Uterus (tissue), 4 donors: ENCODE results near the gene KMT2E. TPM values are rescaled to one million over a fixed set of nuclear protein-coding genes. Genes with fewer than 3 reads are reported as not detected.

Experiments
- DNase-seq, 2 donors: peaks; one replicate each; pipeline ENCODE4 v3.0.0-alpha.2; 2019 to 2020
- H3K27ac ChIP-seq, 2 donors: fragments of 200-600 bp; sonication (generic); 1 replicate in 1 of 2; 2 replicates in 1 of 2; pipeline ENCODE4 v1.5.1; 2016 to 2018
- H3K27me3 ChIP-seq, 2 donors: fragments of 200-600 bp; sonication (generic); one replicate each; pipeline ENCODE4 v1.5.1; 2018 to 2019; ENCODE audit warnings: control low read depth in 1 of 2
- H3K36me3 ChIP-seq, 2 donors: fragments of 200-600 bp; sonication (generic); one replicate each; pipeline ENCODE4 v1.5.1; 2019; ENCODE audit warnings: control low read depth in 1 of 2
- H3K4me1 ChIP-seq, 2 donors: fragments of 200-600 bp; sonication (generic); one replicate each; pipeline ENCODE4 v1.5.1; 2018 to 2019; ENCODE audit warnings: control low read depth in 1 of 2
- H3K4me3 ChIP-seq, 2 donors: fragments of 200-600 bp; sonication (generic); 1 replicate in 1 of 2; 2 replicates in 1 of 2; pipeline ENCODE4 v1.5.1; 2018 to 2019; ENCODE audit warnings: mild to moderate bottlenecking in 1 of 2
- H3K9me3 ChIP-seq, 2 donors: fragments of 200-600 bp; sonication (generic); one replicate each; pipeline ENCODE4 v1.5.1; 2019; ENCODE audit warnings: control low read depth in 1 of 2
- POLR2A ChIP-seq, 2 donors: fragments of 450-650 bp; IDR thresholded peaks; one replicate each; pipeline ENCODE4 v1.6.1; 2016; ENCODE audit warnings: antibody characterized with exemption in 2 of 2, mild to moderate bottlenecking in 1 of 2, moderate library complexity in 1 of 2
- intact Hi-C: fragments of 100-400 bp; cut with DNase I; formaldehyde crosslinking; loops from one replicate; pipeline ENCODE4 v1.15.1; 2023; ENCODE audit warnings: low total_unique reads
- total RNA-seq, 4 donors: library from RNA; depleted of rRNA in 3 of 4; stranded (reverse); fragments of >200 nt in 3 of 4; gene quantifications; one replicate each; pipeline versions ENCODE4 v1.1.0 to v1.2.4, GENCODE V29; 2014 to 2023
- TF ChIP-seq, protein P1 (sequence below), 4 experiments: fragments of 200-600 bp in 2 of 4; fragments of 450-650 bp in 2 of 4; sonication (generic) in 2 of 4; IDR thresholded peaks; one replicate each; pipeline ENCODE4 v1.5.1; 2016 to 2019; ENCODE audit warnings: antibody characterized with exemption in 4 of 4, mild to moderate bottlenecking in 2 of 4, moderate library complexity in 1 of 4
- donor health status: DM: yes; HTN: yes; CAD: no.

KMT2E gene
- total RNA-seq, 4 donors from 2014 or later: 61.5 to 208 (median 148) TPM

DNA sequence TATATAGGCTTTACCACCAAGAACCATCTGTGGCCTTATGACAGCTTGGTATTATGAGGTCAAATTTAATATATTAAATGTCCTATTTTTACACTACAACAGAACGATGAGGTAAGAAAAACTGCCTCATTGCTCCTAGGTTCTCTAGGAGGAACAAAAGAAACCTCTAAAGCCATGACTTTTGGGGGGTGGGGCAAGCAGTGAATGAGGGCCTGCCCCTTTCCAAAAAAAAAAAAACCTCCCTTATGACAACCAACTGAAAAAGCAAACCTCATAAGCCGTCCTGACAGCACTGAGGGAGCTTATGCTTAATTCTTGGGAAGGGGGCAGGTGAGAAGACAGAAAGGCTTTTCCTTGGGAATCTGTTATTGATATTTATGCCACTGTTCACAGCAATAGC lies 116.6 kb downstream of the KMT2E start:
- no peak for DNase-seq
- H3K4me1 ChIP-seq: no peaks in the 10 kb centered on the region
- no peaks in the 10 kb centered on the region for H3K36me3 ChIP-seq
- intact Hi-C loops: no loop called here
- H3K4me3 ChIP-seq: no peak overlapping the region
- no peaks in the 10 kb centered on the region for H3K9me3 ChIP-seq
- no peak for TF ChIP-seq POLR2A (IDR thresholded peaks at IDR 0.05)
- TF ChIP-seq, protein P1, sequence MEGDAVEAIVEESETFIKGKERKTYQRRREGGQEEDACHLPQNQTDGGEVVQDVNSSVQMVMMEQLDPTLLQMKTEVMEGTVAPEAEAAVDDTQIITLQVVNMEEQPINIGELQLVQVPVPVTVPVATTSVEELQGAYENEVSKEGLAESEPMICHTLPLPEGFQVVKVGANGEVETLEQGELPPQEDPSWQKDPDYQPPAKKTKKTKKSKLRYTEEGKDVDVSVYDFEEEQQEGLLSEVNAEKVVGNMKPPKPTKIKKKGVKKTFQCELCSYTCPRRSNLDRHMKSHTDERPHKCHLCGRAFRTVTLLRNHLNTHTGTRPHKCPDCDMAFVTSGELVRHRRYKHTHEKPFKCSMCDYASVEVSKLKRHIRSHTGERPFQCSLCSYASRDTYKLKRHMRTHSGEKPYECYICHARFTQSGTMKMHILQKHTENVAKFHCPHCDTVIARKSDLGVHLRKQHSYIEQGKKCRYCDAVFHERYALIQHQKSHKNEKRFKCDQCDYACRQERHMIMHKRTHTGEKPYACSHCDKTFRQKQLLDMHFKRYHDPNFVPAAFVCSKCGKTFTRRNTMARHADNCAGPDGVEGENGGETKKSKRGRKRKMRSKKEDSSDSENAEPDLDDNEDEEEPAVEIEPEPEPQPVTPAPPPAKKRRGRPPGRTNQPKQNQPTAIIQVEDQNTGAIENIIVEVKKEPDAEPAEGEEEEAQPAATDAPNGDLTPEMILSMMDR (IDR thresholded peaks at IDR 0.05): no peak
- H3K27ac ChIP-seq: no peak overlapping the region
- H3K27me3 ChIP-seq: no peaks in the 10 kb centered on the region

DNA sequence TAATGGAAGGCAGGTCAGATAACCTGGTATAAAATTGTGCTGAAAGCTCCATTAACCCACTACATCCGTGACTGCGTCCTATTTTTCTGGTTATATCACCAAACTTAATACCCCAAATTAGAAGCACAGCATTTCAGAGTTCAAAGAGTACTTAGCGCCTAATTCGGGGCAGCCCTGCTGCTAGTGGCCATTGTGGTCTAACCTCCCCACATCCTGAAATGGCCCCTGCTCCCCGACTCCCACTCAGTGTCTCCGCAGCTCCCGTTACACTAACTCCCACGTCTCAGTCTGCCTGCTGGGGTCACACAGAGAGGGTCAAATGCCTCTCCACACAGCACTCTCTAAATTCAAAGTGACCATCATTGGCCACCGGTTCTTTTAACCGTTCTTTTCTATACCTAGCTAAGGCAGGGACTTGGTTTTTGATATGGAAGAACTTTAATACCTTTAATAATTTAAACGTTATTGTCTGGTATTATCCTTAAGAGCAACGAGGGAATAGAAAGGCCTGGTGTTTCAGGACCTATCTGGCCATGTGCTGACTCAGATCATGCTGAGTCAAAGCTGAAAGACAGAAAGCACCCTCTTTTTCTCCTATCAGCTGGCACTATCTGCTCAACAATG lies 117.1 kb downstream of the KMT2E start:
- H3K4me1 ChIP-seq: no peaks in the 10 kb centered on the region
- H3K9me3 ChIP-seq: no peaks in the 10 kb centered on the region
- no peaks in the 10 kb centered on the region for H3K27me3 ChIP-seq
- H3K36me3 ChIP-seq: no peaks in the 10 kb centered on the region
- no peak overlapping the region for H3K27ac ChIP-seq
- intact Hi-C loops: no loop called here
- TF ChIP-seq, protein P1 (IDR thresholded peaks at IDR 0.05): no peak
- no peak for TF ChIP-seq POLR2A (IDR thresholded peaks at IDR 0.05)
- no peak for DNase-seq
- no peak overlapping the region for H3K4me3 ChIP-seq

DNA sequence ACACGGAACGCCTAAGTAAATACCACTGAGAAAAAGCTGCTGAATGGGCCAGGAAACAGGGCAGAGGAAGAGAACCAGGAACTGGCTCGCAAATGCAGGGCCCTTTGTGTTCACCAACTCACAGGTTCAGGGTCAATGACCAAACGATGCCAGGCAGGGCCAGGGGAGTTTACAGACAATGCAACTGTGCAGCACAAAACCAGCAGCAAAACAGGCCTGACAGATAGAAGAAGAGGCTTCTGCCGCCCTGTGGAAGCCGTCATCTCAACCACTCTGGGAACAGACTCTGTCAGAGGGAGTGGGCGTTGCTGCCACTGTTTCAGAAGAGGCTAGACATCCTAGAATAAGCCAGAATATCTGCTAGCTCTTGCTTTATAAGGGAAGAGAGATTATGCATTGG lies 117.9 kb downstream of the KMT2E start:
- Histone ChIP-seq H3K27me3 (no peaks in the 10 kb centered on the region), H3K4me3 (no peak overlapping the region), H3K4me1 (no peaks in the 10 kb centered on the region), H3K27ac (no peak overlapping the region), H3K9me3 (no peaks in the 10 kb centered on the region), H3K36me3 (no peaks in the 10 kb centered on the region)
- DNase-seq: no peak
- intact Hi-C loops: no loop called here
- TF ChIP-seq, protein P1 (IDR thresholded peaks at IDR 0.05): no peak

DNA sequence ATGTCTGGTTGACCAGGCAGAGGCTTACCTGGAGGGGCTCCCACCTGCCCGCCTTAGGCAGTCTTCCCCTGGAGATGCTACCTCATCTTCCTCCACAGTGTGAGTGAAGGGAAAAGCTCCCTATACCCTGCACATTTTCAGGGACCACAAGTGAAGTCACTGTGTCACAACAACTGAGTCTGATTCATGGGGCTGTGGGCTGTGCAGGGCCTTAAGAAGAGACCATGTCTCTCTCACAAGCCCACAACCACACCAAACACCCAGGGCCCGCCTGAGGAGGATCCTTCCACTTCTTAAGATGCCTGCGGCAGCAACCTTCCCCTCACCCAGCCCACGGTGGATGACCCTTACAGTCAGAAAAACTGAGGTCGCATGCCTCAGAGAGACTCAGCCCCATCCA lies 118.3 kb downstream of the KMT2E start:
- H3K9me3 ChIP-seq: no peaks in the 10 kb centered on the region
- no peak for TF ChIP-seq POLR2A (IDR thresholded peaks at IDR 0.05)

DNA sequence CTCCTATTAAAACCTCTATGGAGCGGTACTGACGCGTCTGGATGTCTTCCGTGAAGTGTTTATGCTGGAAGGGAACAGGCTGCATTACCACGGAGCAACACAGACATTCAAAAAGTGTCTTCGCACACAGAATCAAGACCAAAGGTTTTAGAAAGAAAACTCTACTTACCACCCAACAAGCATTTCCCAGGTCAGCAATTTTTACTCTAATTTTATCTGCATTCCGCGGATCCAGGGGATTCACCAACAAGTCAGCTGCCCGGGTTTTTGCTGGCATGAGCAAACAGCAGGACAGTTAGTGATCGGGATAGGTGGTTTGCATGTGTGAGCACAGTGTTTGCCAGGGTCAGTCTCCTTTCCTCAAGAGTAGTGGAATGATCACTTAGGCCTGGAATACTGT lies 118.8 kb downstream of the KMT2E start:
- no peak for DNase-seq
- Histone ChIP-seq H3K36me3 (no peaks in the 10 kb centered on the region), H3K27me3 (no peaks in the 10 kb centered on the region), H3K4me1 (no peaks in the 10 kb centered on the region), H3K27ac (no peak overlapping the region), H3K4me3 (no peak overlapping the region), H3K9me3 (no peaks in the 10 kb centered on the region)
- TF ChIP-seq, protein P1 (IDR thresholded peaks at IDR 0.05): no peak
- no peak for TF ChIP-seq POLR2A (IDR thresholded peaks at IDR 0.05)
- intact Hi-C loops: no loop called here

More for the DNA sequence above, 118.3 kb downstream of the KMT2E start:
- no peaks in the 10 kb centered on the region for H3K36me3 ChIP-seq
- H3K27ac ChIP-seq: no peak overlapping the region
- H3K27me3 ChIP-seq: no peaks in the 10 kb centered on the region
- intact Hi-C loops: no loop called here
- no peaks in the 10 kb centered on the region for H3K4me1 ChIP-seq
- no peak overlapping the region for H3K4me3 ChIP-seq
- DNase-seq: no peak

DNA sequence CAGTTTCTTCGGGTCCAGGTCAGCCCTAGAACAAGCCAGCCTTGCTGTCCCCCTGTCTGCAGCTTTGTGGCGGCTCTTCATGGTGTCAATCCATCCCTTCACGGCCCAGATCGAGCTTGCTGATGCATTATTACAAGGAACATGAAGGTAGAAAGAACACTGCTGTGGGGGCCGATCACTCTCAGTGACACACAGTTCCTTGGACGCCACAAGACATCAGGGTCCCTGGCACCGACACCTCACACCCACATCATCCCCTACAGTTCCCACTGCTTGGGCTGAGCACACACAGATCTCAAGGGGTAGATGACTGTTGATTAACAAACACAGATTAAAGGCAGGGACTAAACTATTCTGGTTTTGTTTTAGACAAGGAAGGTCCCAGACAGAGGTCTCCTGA lies 119.4 kb downstream of the KMT2E start:
- no peak for DNase-seq
- intact Hi-C loops: no loop called here
- Histone ChIP-seq H3K4me3 (no peak overlapping the region), H3K36me3 (no peaks in the 10 kb centered on the region), H3K27me3 (no peaks in the 10 kb centered on the region), H3K4me1 (no peaks in the 10 kb centered on the region), H3K9me3 (no peaks in the 10 kb centered on the region), H3K27ac (no peak overlapping the region)
- TF ChIP-seq, protein P1 (IDR thresholded peaks at IDR 0.05): no peak
- TF ChIP-seq POLR2A (IDR thresholded peaks at IDR 0.05): no peak
